BLaER1 treated with 17β-estradiol and CSF1 and Interleukin-3, amounts not matched to agents 10 nM and 100 nM (cell line): ENCODE results near the gene LPP.

Experiments used
- H3K27ac ChIP-seq, 11 experiments: shearing (Covaris generic); formaldehyde crosslinking; 2 replicates each; pipeline ENCODE4 v1.8.1; 2022
- H3K27me3 ChIP-seq, 11 experiments: shearing (Covaris generic); formaldehyde crosslinking; 2 replicates each; pipeline ENCODE4 v1.8.1; 2022
- H3K36me3 ChIP-seq, 11 experiments: shearing (Covaris generic); formaldehyde crosslinking; 2 replicates each; pipeline ENCODE4 v1.8.1; 2022
- H3K4me1 ChIP-seq, 10 experiments: shearing (Covaris generic); formaldehyde crosslinking; 2 replicates each; pipeline ENCODE4 v1.8.1; 2022
- H3K4me2 ChIP-seq, 11 experiments: shearing (Covaris generic); formaldehyde crosslinking; 2 replicates each; pipeline ENCODE4 v1.8.1; 2022
- H3K4me3 ChIP-seq, 10 experiments: shearing (Covaris generic); formaldehyde crosslinking; 2 replicates each; pipeline ENCODE4 v1.8.1; 2022
- H3K9ac ChIP-seq, 11 experiments: shearing (Covaris generic); formaldehyde crosslinking; 2 replicates each; pipeline ENCODE4 v1.8.1; 2022
- H3K9me3 ChIP-seq, 11 experiments: shearing (Covaris generic); formaldehyde crosslinking; replicated peaks in 1 of 11; 2 replicates each; pipeline ENCODE4 v1.8.1; 2022
- H4K20me1 ChIP-seq, 11 experiments: shearing (Covaris generic); formaldehyde crosslinking; 2 replicates each; pipeline ENCODE4 v1.8.1; 2022
- Cebpa-rat ChIP-seq, 11 experiments: shearing (Covaris generic); IDR thresholded peaks; 2 replicates each; pipeline ENCODE4 v1.8.1; 2022

Gene LPP

DNA sequence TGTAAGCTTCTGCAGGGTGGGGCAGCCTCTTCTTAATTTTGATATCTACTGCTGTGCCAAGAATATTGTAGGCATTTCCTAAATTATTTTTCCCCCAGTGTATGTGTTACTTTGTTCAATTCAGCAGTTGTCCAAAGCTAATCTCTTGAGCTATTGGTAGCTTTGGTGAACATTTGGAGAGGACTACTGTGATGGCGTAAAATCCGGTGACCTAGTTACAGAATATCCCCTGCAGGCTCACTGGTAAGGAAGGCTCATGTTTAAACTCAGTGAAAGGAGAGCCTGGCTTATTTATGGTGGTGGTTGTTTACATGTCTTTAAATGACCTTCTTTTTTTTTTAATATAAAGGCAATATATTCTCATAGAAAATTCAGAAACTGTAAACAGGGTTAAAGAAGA lies 105.6 kb downstream of the LPP start:
- Histone ChIP-seq H3K27ac (no peak overlapping the region), H4K20me1 (peaks cover 0 to 17% (median 0%) of the 10 kb centered on the region in 11 experiments; a peak in 2 of 22 replicates), H3K4me2 (no peak overlapping the region), H3K4me3 (no peak overlapping the region), H3K27me3 (no peaks in the 10 kb centered on the region), H3K36me3 (peaks cover 6 to 38% (median 13%) of the 10 kb centered on the region in 11 experiments; a peak in 19 of 22 replicates), H3K4me1 (peaks cover 0 to 40% (median 2%) of the 10 kb centered on the region in 10 experiments; a peak in 11 of 20 replicates), H3K9me3 (no peaks in the 10 kb centered on the region), H3K9ac (no peak overlapping the region)
- no peak for TF ChIP-seq Cebpa-rat (IDR thresholded peaks at IDR 0.05)

DNA sequence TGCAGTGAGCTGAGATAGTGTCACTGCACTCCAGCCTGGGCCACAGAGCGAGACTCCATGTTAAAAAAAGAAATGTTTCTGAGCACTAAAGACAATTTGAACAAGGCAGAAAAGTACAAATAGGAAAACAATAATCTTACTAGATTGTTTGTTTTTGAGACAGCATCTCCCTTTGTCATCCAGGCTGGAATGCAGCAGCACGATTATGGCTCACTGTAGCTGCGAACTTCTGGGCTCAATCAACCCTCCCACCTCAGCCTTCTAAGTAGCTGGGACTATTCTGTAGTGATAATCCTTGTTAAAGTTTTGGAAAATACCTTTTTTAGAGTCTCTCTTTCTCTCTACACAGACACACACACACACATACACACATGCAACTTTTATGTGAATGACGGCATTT lies 107.1 kb downstream of the LPP start:
- peaks cover 0 to 55% (median 6%) of the 10 kb centered on the region in 10 experiments; a peak in 12 of 20 replicates for H3K4me1 ChIP-seq
- H4K20me1 ChIP-seq, result peaks cover 0 to 17% (median 0%) of the 10 kb centered on the region in 11 experiments; a peak in 2 of 22 replicates
- no peak overlapping the region for H3K4me2 ChIP-seq
- H3K27ac ChIP-seq, result no peak overlapping the region
- no peaks in the 10 kb centered on the region for H3K9me3 ChIP-seq
- TF ChIP-seq Cebpa-rat (IDR thresholded peaks at IDR 0.05), result no peak
- H3K27me3 ChIP-seq, result no peaks in the 10 kb centered on the region
- no peak overlapping the region for H3K4me3 ChIP-seq
- peaks cover 0 to 26% (median 4%) of the 10 kb centered on the region in 11 experiments; a peak in 7 of 22 replicates for H3K36me3 ChIP-seq
- H3K9ac ChIP-seq, result no peak overlapping the region

GRCh38 chr3:188262488-188262887 lies 108.5 kb downstream of the LPP start:
- Histone ChIP-seq H3K4me2 (no peak overlapping the region), H3K27me3 (no peaks in the 10 kb centered on the region), H3K36me3 (peaks cover 0 to 34% (median 8%) of the 10 kb centered on the region in 11 experiments; a peak in 11 of 22 replicates), H3K4me3 (no peak overlapping the region), H4K20me1 (peaks cover 0 to 16% (median 0%) of the 10 kb centered on the region in 11 experiments; a peak in 2 of 22 replicates), H3K4me1 (peaks cover 0 to 57% (median 6%) of the 10 kb centered on the region in 10 experiments; a peak in 12 of 20 replicates), H3K27ac (no peak overlapping the region), H3K9ac (no peak overlapping the region), H3K9me3 (no peaks in the 10 kb centered on the region)
- TF ChIP-seq Cebpa-rat (IDR thresholded peaks at IDR 0.05), result no peak

GRCh38 chr3:188262913-188263683 lies 109.1 kb downstream of the LPP start:
- peaks cover 0 to 10% (median 0%) of the 10 kb centered on the region in 11 experiments; a peak in 2 of 22 replicates for H4K20me1 ChIP-seq
- H3K27ac ChIP-seq, result no peak overlapping the region
- H3K27me3 ChIP-seq, result no peaks in the 10 kb centered on the region
- no peaks in the 10 kb centered on the region for H3K9me3 ChIP-seq
- no peak overlapping the region for H3K4me3 ChIP-seq
- H3K4me1 ChIP-seq, result peaks cover 0 to 51% (median 6%) of the 10 kb centered on the region in 10 experiments; a peak in 12 of 20 replicates
- peak overlapping the region in 1 of 11 experiments; percentile 78; a peak in 1 of 22 replicates for H3K4me2 ChIP-seq
- no peak overlapping the region for H3K9ac ChIP-seq
- no peak for TF ChIP-seq Cebpa-rat (IDR thresholded peaks at IDR 0.05)
- peaks cover 0 to 39% (median 10%) of the 10 kb centered on the region in 11 experiments; a peak in 13 of 22 replicates for H3K36me3 ChIP-seq

DNA sequence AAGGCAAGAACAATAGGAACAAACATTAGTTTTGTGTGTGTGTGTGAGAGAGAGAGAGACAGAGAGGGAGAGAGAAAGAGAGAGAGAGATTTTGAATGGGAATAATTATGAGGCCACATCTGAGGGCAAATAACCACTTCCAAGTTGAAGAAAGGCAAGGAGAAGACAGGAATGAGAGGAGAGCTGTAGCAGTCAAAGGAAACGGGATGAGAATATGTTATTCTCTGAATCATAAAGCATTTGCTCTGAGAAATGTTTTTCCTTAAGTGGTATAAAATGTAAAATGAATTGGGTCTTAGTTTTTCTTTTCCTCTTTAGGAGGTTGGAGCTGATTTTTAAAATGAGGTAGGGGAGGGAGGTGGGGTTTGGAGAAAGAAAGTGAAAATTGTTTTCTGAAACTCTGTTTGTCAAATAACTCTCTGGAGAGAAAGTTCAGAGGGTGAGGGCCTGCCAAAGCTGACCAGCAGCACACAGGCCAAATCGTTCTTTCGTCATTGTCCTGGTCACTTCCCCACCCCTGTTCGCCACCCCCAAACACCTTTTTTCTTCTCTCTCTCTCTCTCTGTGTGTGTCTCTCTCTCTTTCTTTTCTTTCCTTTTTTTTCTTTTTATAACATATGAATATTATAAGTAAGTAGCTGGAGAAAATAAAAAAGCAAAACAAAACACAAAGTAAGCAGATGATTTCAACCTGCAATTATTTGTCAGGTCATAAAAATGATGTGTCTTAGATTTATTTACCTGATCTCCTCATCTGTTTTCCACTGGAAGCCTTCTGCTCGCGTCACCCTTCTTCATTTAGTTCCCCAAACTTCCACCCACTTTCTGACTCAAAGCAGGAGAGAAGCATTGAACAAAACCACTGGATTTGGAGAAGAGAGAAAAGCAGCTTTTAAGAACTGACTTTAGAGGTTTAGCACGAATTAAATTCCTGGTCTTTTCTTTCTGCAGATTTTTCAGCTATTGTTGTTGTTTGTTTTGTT lies 110.6 kb downstream of the LPP start:
- Histone ChIP-seq H3K27ac (peak overlapping the region in 3 of 11 experiments; percentile 17 to 60 (median 30); a peak in 3 of 22 replicates), H3K9me3 (no peaks in the 10 kb centered on the region), H3K9ac (peak overlapping the region in 2 of 11 experiments; percentile 41 to 58; a peak in 3 of 22 replicates), H3K4me1 (peaks cover 0 to 57% (median 6%) of the 10 kb centered on the region in 10 experiments; a peak in 12 of 20 replicates), H3K36me3 (peaks cover 0 to 29% (median 8%) of the 10 kb centered on the region in 11 experiments; a peak in 12 of 22 replicates), H4K20me1 (peaks cover 0 to 10% (median 0%) of the 10 kb centered on the region in 11 experiments; a peak in 1 of 22 replicates), H3K27me3 (no peaks in the 10 kb centered on the region), H3K4me3 (no peak overlapping the region), H3K4me2 (peak overlapping the region in 4 of 11 experiments; percentile 8 to 78 (median 52); a peak in 6 of 22 replicates)
- no peak for TF ChIP-seq Cebpa-rat (IDR thresholded peaks at IDR 0.05)

GRCh38 chr3:188266562-188267274 lies 112.8 kb downstream of the LPP start:
- Histone ChIP-seq H4K20me1 (peaks cover 0 to 10% (median 0%) of the 10 kb centered on the region in 11 experiments; a peak in 1 of 22 replicates), H3K36me3 (peaks cover 0 to 22% (median 8%) of the 10 kb centered on the region in 11 experiments; a peak in 10 of 22 replicates), H3K9me3 (no peaks in the 10 kb centered on the region), H3K27me3 (no peaks in the 10 kb centered on the region), H3K4me2 (peak overlapping the region in 2 of 11 experiments; percentile 69 to 78; a peak in 1 of 22 replicates), H3K4me1 (peaks cover 0 to 79% (median 17%) of the 10 kb centered on the region in 10 experiments; a peak in 13 of 20 replicates), H3K4me3 (no peak overlapping the region), H3K27ac (no peak overlapping the region), H3K9ac (no peak overlapping the region)
- TF ChIP-seq Cebpa-rat (IDR thresholded peaks at IDR 0.05), result no peak

DNA sequence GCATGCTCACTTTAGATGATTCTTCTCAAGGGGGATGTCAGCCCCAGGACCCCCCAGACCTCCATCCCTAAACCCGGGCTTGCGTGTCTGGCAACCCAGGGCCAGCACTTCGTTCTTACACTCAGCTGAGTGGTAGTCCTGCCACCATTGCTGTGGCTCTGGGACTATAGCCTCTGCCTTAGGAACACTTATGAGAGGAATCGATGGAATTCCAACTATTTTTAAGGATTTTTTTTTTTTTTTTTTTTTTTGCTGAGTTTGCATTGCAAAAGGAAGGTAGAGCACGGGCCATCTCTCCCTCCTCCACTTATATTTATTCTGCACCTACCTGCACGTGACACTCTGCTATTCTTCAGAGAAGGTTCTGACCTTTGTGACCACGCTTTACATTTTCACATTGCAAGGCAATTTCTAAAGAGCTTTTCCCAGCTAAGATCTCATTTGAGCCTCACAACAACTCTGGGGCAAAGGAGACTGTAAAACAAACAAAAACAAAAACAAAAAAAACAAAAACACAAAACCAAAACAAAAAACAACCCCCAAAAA lies 113.9 kb downstream of the LPP start:
- Histone ChIP-seq H4K20me1 (peaks cover 0 to 10% (median 0%) of the 10 kb centered on the region in 11 experiments; a peak in 1 of 22 replicates), H3K4me3 (no peak overlapping the region), H3K27me3 (no peaks in the 10 kb centered on the region), H3K27ac (no peak overlapping the region), H3K4me1 (peaks cover 5 to 91% (median 28%) of the 10 kb centered on the region in 10 experiments; a peak in 17 of 20 replicates), H3K4me2 (no peak overlapping the region), H3K9me3 (no peaks in the 10 kb centered on the region), H3K36me3 (peaks cover 0 to 22% (median 12%) of the 10 kb centered on the region in 11 experiments; a peak in 9 of 22 replicates), H3K9ac (no peak overlapping the region)
- no peak for TF ChIP-seq Cebpa-rat (IDR thresholded peaks at IDR 0.05)
